MM.1S (cell line): Measurements from ENCODE around the gene CLASP1.

Source experiments
- DNase-seq: peaks from one replicate; pipeline ENCODE4 v3.0.0-alpha.2; 2015
- H2AFZ ChIP-seq: fragments of 300-600 bp; sonication (generic); 2 replicates; pipeline ENCODE4 v1.6.0; 2016; ENCODE audit warnings: antibody characterized with exemption, low read length
- H3F3A ChIP-seq: fragments of 300-600 bp; sonication (generic); 2 replicates; pipeline ENCODE4 v1.6.1; 2016; ENCODE audit warnings: mild to moderate bottlenecking, antibody characterized with exemption, low read length, moderate library complexity, mixed read lengths; ENCODE audit not compliant: insufficient read depth
- H3K27ac ChIP-seq: fragments of 300-600 bp; sonication (generic); 2 replicates; pipeline ENCODE4 v1.5.1; 2016; ENCODE audit warnings: mild to moderate bottlenecking, low read length
- H3K27me3 ChIP-seq: fragments of 300-600 bp; sonication (generic); replicated peaks from 2 replicates; pipeline ENCODE4 v1.6.0; 2016; ENCODE audit warnings: low read length; ENCODE audit not compliant: insufficient read depth
- H3K36me3 ChIP-seq: fragments of 300-600 bp; sonication (generic); replicated peaks from 2 replicates; pipeline ENCODE4 v1.6.1; 2016; ENCODE audit warnings: mild to moderate bottlenecking, low read length, mixed read lengths; ENCODE audit not compliant: insufficient read depth
- H3K4me1 ChIP-seq: fragments of 300-600 bp; sonication (generic); 2 replicates; pipeline ENCODE4 v1.6.1; 2016; ENCODE audit warnings: low read length, mixed read lengths
- H3K4me2 ChIP-seq: fragments of 300-600 bp; sonication (generic); 2 replicates; pipeline ENCODE4 v1.6.0; 2016; ENCODE audit warnings: low read depth, low read length
- H3K4me3 ChIP-seq: fragments of 300-600 bp; sonication (generic); 2 replicates; pipeline ENCODE4 v1.5.1; 2016; ENCODE audit warnings: low read length, mixed read lengths
- H3K79me2 ChIP-seq: fragments of 300-600 bp; sonication (generic); 2 replicates; pipeline ENCODE4 v1.6.1; 2016; ENCODE audit warnings: mixed run types, low read length, mixed read lengths
- H3K9ac ChIP-seq: fragments of 300-600 bp; sonication (generic); 2 replicates; pipeline ENCODE4 v1.6.1; 2016; ENCODE audit warnings: low read length, mixed read lengths
- H3K9me2 ChIP-seq: fragments of 300-600 bp; sonication (generic); replicated peaks from 2 replicates; pipeline ENCODE4 v1.6.1; 2016; ENCODE audit warnings: mild to moderate bottlenecking, low read length, mixed read lengths; ENCODE audit not compliant: insufficient read depth
- H3K9me3 ChIP-seq: fragments of 300-600 bp; sonication (generic); replicated peaks from 2 replicates; pipeline ENCODE4 v1.6.1; 2016; ENCODE audit warnings: mild to moderate bottlenecking, low read length, mixed read lengths; ENCODE audit not compliant: insufficient read depth
- H4K20me1 ChIP-seq: fragments of 300-600 bp; sonication (generic); 2 replicates; pipeline ENCODE4 v1.6.1; 2016; ENCODE audit warnings: mild to moderate bottlenecking, low read length, moderate library complexity, mixed read lengths; ENCODE audit not compliant: insufficient read depth
- CTCF ChIP-seq: fragments of 300-600 bp; sonication (generic); IDR thresholded peaks from 2 replicates; pipeline ENCODE4 v1.5.1; 2016; ENCODE audit warnings: antibody characterized with exemption, low read length, mixed read lengths
- EZH2 ChIP-seq: fragments of 300-600 bp; sonication (generic); optimal IDR thresholded peaks from 2 replicates; pipeline ENCODE3; 2017; ENCODE audit warnings: low read depth, mild to moderate bottlenecking, antibody characterized with exemption, low read length, mixed read lengths
- EZH2phosphoT487 ChIP-seq: fragments of 300-600 bp; sonication (generic); IDR thresholded peaks from 2 replicates; pipeline ENCODE4 v1.6.1; 2018; ENCODE audit warnings: antibody characterized with exemption, low read length

The CLASP1 gene

GRCh38 chr2:121329786-121330185 is 319.5 kb downstream of the CLASP1 start:
- Histone ChIP-seq H2AFZ (no peak overlapping the region), H3F3A (no peaks in the 10 kb centered on the region), H3K4me2 (no peak overlapping the region), H3K9me2 (no peaks in the 10 kb centered on the region), H3K9me3 (no peaks in the 10 kb centered on the region), H3K27ac (no peak overlapping the region), H3K36me3 (no peaks in the 10 kb centered on the region), H3K79me2 (no peaks in the 10 kb centered on the region), H3K4me3 (no peak overlapping the region), H4K20me1 (no peaks in the 10 kb centered on the region), H3K27me3 (no peaks in the 10 kb centered on the region), H3K4me1 (no peaks in the 10 kb centered on the region), H3K9ac (no peak overlapping the region)
- no peak for DNase-seq
- TF ChIP-seq CTCF = no peak
- TF ChIP-seq EZH2phosphoT487 = no peak
- TF ChIP-seq EZH2 = no peak

- TF ChIP-seq CTCF (no peak), EZH2 (no peak), EZH2phosphoT487 (no peak)
- H3K4me2 ChIP-seq = no peak overlapping the region
- no peak overlapping the region for H2AFZ ChIP-seq
- H3K9ac ChIP-seq = no peak overlapping the region
- no peaks in the 10 kb centered on the region for H4K20me1 ChIP-seq
- no peak for DNase-seq
- no peak overlapping the region for H3K27ac ChIP-seq
- H3F3A ChIP-seq = no peaks in the 10 kb centered on the region
- H3K9me3 ChIP-seq = no peaks in the 10 kb centered on the region
- no peaks in the 10 kb centered on the region for H3K9me2 ChIP-seq
- H3K4me3 ChIP-seq = no peak overlapping the region
- H3K4me1 ChIP-seq = no peaks in the 10 kb centered on the region
- no peaks in the 10 kb centered on the region for H3K27me3 ChIP-seq
- no peaks in the 10 kb centered on the region for H3K79me2 ChIP-seq
- H3K36me3 ChIP-seq = no peaks in the 10 kb centered on the region
Measured at GRCh38 chr2:121326628-121327027, 322.6 kb downstream of the CLASP1 start.

GRCh38 chr2:121324601-121325000 is 324.7 kb downstream of the CLASP1 start:
- TF ChIP-seq EZH2phosphoT487 = no peak
- Histone ChIP-seq H3K36me3 (no peaks in the 10 kb centered on the region), H3K27ac (no peak overlapping the region), H3K9ac (no peak overlapping the region), H3F3A (no peaks in the 10 kb centered on the region), H3K4me3 (no peak overlapping the region), H3K9me3 (no peaks in the 10 kb centered on the region), H4K20me1 (no peaks in the 10 kb centered on the region), H3K4me2 (no peak overlapping the region), H3K79me2 (no peaks in the 10 kb centered on the region), H3K9me2 (no peaks in the 10 kb centered on the region), H2AFZ (no peak overlapping the region), H3K4me1 (no peaks in the 10 kb centered on the region), H3K27me3 (no peaks in the 10 kb centered on the region)
- no peak for DNase-seq

- Histone ChIP-seq H3K9me2 (no peaks in the 10 kb centered on the region), H3K79me2 (no peaks in the 10 kb centered on the region), H3K27ac (no peak overlapping the region), H3K27me3 (no peaks in the 10 kb centered on the region), H3K9me3 (no peaks in the 10 kb centered on the region), H3K9ac (no peak overlapping the region), H4K20me1 (no peaks in the 10 kb centered on the region), H3K4me1 (no peaks in the 10 kb centered on the region), H3K4me2 (no peak overlapping the region), H3F3A (no peaks in the 10 kb centered on the region), H3K36me3 (no peaks in the 10 kb centered on the region), H2AFZ (no peak overlapping the region), H3K4me3 (no peak overlapping the region)
- no peak for TF ChIP-seq EZH2phosphoT487
- TF ChIP-seq CTCF = no peak
- TF ChIP-seq EZH2 = no peak
- no peak for DNase-seq
Measured at GRCh38 chr2:121321476-121321875, 327.8 kb downstream of the CLASP1 start.
